Measurements from ENCODE around the gene BPIFA2.
"Not testable (repeated sequence)": the region's sequence is repeated elsewhere in the genome, so short reads cannot be mapped to it uniquely, and the experiment has no call there.

BPIFA2 gene, protein sequence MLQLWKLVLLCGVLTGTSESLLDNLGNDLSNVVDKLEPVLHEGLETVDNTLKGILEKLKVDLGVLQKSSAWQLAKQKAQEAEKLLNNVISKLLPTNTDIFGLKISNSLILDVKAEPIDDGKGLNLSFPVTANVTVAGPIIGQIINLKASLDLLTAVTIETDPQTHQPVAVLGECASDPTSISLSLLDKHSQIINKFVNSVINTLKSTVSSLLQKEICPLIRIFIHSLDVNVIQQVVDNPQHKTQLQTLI

GRCh38 chr20:33167859-33168258 lies at the start of gene BPIFA2:
BPIFA2 (plus strand) TSS chr20:33168159; CDS start chr20:33169146, 987 bp downstream.
- no peak for DNase-seq

DNA sequence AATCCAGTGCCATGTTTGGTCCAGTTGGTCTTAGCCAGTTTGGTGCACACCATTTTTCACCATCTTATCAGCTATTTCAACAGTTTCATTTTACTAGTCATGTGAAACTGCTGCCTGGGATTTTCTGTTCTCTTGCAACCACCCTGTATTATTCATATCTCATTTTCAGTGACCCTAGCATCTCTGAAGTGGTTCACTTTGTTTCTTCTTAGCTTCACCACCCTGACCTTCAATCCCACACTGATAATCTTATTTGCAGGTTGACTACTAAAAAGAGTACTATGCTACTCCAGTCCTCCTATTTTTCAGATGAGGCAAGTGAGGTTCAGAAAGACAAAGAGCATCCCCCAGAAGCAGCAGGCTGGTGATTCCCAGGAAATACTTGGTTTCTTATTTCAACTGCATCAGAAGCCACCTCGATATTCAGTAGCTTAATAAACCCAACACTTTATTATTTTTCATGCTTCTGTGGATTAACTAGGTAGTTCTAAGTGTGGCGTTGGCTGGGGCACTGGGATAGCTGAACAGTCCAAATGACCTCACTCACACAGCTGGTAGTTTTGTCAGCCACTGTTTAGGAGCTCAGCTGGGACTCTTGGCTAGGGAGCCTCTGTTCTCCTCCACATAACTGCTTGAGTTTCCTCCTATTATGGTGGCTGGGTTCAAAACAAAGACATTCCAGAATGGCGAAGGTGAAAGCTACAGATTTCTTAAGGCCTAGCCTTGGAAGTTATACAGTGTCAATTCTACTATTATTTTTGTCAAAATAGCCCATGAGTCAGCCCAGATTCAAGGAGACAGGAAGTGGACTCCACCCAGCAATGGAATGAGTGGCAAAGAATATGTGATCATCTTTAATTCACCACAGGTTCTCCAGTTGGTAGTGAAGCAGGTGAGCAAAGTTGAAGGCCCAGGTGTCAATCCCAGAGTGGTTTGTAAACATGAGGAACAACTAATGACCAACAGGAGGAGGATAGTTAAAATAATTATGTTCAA lies 47.9 kb upstream of the BPIFA2 start:
- no peak for DNase-seq

DNA sequence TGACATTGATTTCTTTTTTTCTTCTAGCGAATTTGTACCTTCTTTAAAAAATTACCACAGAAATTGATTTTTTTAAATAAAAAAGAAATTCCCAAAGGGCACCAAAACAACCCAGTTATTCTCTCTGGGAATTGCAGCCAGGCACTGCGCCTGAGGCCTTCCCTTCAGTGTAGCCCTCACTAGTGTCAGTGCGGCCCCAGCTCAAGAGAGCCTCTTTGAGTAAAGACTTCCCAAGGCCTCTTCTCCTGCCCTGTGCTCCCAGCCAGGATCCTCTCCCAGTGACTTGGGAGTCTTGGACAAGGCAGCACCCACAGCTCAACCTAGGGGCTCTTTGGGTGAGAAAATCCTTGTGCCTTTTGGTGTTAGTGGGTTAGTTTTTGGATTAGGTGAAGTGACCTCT lies 47.0 kb upstream of the BPIFA2 start:
- no peak for DNase-seq

- not testable (repeated sequence) for DNase-seq
Measured at GRCh38 chr20:33122297-33122696, 45.7 kb upstream of the BPIFA2 start.

- DNase-seq, result no peak
Measured at GRCh38 chr20:33124261-33124660, 43.7 kb upstream of the BPIFA2 start.

DNA sequence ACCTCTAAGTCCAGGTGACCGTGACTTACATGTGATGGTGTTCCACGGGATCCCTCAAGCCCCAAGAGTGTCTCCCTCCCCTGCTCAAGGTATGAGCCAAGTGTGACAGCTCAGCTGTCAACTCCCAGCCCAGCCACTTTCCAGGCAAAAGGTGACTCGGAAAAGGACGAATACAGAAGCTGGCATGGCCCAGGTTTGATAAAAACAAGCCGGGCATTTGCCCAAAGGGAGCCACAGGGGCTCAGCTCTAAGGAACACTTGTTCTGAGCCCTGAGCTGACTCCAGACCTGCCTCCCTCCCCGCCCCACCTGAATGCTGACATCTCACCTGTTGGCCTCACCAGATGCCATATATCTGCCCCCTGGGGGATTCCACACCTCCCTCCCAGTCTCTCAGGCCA lies 43.0 kb upstream of the BPIFA2 start:
- DNase-seq, result no peak

DNA sequence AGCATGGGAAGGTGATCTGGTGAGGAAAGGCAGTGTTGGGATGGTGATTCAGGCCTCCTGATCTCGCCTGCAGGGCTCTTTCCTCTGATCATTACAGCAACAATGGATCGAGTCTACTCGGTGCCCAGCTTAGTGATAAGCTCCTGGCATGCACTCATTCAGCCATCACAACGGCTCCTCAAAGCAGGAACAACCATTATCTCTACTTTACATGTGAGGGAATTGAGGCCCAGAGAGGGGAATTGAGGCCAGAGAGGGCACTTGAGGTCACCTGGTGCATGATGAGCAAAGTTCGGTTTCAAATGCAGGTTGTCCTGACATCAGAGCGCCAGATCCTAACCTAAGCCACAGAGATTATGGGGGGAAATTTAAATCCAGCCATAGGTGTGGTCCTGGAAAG lies 42.0 kb upstream of the BPIFA2 start:
- DNase-seq, result no peak

GRCh38 chr20:33127422-33128097 lies 40.4 kb upstream of the BPIFA2 start:
- no peak for DNase-seq

DNA sequence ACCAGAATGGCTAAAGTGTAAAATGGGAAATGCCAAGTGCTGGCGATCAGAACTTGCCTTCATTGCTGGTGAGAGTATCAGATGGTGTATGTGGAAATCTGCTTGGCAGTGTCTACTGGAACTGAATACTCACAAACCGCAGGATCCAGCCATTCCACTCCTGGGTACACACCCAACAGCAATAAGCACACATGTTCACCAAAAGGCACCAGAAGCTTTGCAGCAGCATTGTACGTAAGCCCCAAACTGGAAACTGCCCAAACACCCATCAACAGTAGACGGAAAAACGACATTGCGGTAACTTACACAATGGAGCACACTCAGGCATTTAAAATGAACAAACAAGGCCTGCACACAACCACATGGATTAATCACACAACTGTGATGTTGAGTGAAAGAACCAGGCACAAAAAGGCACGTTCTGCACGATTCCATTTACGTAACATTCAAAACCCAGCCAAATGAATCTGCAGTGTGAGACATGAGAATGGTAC lies 37.3 kb upstream of the BPIFA2 start:
- DNase-seq, result no peak

GRCh38 chr20:33131949-33132473 lies 35.9 kb upstream of the BPIFA2 start:
- DNase-seq, result no peak

- no peak for DNase-seq
Measured at GRCh38 chr20:33132513-33133372, 35.2 kb upstream of the BPIFA2 start.

DNA sequence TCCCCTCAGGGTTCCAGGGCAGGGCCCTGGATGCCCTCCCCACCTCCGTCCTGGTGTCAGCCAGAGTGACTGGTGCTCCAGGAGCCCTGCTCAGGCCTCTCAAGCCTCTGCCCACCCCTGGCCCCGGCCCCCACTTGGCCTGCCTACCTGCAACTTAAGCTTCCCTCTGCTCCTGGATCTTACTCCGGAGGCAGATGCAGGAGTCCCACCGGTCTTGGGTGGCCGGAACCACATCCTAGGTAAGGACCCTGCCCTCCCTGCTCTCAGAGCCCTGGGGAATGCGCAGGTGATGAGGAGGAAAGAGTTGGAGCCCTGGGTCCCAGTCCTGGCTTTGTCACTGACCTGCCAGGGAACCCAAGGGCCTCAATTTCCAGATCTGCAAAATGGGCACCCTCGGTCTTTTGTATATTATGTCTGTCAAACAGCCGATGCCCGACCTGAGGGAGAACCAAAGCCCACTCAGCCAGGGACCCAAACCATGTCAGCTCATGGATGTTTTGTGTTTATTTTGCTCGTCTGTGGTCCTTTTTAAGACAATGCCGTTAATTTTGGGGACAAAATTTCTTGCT lies 34.5 kb upstream of the BPIFA2 start:
- DNase-seq, result no peak

- no peak for DNase-seq
Measured at GRCh38 chr20:33137195-33137594, 30.8 kb upstream of the BPIFA2 start.

DNA sequence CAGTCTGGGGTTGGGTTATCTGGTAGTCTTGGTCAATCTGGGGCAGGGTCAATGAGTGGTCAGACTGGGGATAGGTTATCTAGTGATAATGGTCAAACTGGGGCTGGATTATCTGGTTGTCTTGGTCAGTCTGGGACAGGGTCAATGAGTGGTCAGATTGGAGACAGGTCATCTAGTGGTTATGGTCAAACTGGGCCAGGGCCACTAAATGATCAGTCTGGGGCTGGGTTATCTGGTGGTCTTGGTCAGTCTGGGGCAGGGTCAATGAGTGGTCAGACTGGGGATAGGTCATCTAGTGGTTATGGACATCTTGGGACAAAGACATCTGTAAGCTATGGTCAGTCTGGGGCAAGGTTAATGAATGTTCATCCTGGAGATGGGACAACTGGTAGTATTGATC lies 28.5 kb upstream of the BPIFA2 start:
- DNase-seq, result no peak

GRCh38 chr20:33145521-33145920 lies 22.4 kb upstream of the BPIFA2 start:
- no peak for DNase-seq

DNA sequence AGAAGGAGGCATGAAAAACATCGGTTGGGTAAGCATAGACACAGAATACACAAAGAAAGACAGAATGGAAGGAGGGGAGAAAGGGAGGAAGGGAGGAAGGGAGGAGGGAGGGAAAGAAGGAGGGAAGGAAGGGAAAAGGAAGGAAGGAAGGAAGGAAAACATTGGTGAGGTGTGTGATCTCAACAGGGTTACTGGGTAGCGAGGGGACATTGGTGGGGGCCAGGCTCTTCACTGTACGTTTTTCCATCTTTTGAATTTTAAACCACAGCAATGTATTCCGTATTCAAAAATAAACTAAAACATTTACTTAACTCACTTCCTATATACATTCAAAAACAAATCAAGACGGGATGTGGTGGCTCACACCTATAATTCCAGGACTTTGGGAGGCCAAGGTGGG lies 20.7 kb upstream of the BPIFA2 start:
- no peak for DNase-seq

DNA sequence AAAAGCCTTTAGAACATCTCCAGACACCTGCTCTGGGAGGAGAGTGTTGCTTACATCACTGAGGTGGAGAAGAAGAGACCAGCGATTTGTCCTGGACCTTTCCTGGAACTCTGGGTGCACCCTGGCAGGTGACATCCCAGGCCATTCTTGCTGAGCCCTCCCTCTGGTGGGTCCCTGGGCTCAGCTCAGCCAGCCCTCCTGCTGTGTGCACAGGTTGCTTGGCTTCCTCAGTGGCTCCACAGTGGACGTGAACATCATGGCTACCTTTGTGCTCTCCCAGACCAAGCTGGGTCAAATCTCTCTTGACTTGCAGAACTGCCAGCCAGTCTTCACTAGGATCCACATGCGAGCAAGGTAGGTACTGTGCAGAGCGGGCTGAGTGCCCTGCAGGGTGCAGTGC lies 19.9 kb upstream of the BPIFA2 start:
- DNase-seq, result no peak

- DNase-seq, result no peak
Measured at GRCh38 chr20:33154252-33154651, 13.7 kb upstream of the BPIFA2 start.

GRCh38 chr20:33158637-33159385 lies 9.1 kb upstream of the BPIFA2 start:
- DNase-seq, result no peak

GRCh38 chr20:33159713-33160112 lies 8.2 kb upstream of the BPIFA2 start:
- no peak for DNase-seq
